SKM-1 (cell line): ENCODE measurements around the gene RAMP1.

Experiments used
- DNase-seq: peaks from one replicate; lab custom pipeline; 2025; ENCODE audit not compliant: unreplicated experiment; lab: John Stamatoyannopoulos, UW

Gene RAMP1

DNA sequence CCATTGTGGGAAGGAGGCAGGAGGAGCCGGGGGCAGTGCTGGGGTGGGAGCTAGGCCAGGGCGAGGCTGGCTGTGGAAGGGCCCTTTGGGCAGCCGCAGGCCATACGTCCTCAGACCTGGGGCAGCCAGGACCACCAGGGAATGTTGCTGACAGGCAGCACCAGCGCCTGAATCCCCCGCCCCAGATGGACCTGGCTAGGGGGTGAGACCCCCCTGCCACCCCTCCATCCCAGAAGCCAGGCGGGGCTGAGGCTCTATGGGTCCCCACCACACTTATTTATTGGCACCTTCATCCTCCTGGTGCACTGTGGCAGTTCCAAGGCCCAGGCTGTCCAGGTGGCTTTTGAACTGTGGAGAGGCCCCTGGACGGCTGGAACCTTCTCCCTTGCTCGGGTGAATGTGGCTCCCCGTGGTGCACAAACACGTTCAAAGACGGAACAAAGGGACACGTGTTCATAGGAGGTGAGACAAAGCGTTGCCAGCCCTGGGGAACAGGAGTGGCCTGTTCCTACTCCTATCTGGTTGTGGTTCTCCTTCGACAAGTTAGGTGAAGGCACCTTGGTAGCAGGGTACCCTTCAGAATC lies 35.1 kb downstream of the RAMP1 start:
- no peak for DNase-seq

DNA sequence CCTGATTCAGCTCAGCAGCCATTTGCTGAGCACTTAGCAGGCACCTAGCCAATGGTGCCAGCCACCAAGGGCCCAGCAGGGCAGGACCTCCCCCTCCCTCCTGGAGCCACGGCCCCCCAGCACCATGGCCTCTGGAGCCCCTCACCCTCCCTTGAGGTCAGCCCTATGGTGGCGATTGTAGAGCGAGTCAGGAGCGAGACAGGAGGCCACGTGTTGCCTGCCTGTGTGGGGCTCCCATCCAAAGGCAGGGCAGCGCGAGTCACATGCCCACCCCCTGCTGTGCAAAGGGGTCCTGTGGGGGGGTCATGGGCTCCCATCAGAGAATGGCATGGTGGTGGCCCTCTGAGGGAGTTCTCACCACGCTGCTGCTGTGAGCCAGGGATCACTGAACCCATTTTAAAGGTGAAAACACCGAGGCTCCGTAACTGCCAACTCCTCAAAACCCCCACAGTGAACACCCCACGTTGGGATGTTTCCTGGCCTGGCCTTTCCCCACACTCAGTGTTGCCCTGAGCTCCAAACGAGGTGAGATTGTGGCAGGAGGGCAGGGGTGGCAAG lies 35.6 kb downstream of the RAMP1 start:
- no peak for DNase-seq

DNA sequence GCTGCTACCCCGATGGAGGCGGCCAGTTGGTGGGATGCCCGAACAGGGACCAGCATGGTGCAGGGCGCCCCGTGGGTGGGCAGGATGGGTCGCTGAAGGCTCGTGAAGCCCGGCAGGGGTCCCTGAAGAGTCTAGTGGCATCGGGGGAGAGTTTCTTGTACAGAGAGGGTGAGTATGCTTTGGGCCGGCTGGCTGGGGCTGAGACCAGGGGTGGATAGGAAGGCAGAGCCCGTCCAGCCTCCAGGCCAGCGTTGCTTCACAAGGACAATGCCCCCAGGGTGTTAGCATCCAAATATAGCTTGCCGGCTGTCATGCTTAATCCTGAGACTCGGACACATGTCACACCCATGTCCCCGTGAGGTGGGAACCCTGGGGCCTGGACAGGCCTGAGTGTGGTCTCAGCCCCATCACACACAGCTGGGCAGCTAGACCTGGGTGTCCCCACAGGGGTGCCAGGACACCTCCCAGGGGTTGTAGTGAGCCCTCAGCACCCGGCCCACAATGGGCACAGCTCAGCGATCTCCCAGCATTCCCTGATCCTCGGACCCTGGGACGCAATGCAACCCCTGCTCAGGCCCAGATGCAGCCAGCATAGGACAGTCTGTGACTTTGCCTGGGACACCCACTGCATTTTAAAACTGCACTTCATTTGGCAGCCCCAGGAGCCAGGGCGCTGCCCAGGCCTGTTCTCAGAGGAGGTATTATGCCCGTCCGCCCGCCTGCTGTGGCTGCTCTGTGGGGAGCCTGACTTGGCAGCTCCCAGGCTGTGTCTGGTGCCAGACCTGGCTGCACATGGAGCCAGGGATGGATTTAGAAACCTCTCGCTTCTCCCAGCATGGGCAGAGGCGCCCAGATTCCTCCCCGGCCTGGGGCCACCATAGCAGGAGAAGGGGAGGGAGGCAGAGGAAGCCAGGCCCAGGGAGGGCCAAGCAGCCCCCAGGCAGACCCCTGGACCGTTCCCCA lies 36.4 kb downstream of the RAMP1 start:
- no peak for DNase-seq

DNA sequence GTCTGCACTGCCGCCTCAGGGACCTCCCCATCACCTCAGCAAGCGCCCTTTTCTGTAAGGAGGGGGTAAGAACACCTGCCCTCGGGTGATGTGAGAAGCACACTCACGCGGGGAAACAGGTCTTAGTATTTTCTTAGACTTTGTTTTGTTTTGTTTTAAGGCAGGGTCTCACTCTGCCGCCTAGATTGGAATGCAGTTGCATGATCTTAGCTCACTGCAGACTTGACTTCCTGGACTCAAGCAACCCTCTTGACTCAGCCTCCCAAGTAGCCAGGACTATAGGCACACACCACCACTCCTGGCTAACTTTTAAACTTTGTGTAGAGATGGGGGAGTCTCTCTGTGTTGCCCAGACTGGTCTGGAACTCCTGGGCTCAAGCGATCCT lies 37.1 kb downstream of the RAMP1 start:
- no peak for DNase-seq

DNA sequence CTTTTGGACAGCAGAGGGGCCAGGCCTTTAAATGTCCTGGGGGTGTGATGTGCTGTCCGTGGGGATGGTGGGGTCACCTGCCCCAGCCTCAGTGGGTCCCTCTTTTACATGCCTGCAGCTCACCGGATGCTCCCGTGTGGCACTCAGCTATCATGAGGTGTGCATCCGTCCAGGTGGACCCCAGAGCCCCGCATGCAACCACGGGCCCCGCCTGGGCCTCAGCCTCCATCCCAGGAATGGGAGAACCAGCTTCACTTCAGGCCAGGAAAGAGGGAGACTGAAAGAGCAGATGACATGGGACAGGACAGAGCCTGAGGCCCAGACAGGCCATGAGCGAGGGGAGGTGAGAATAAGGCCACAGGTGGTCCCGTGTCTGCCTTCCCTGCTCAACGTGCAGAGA lies 37.5 kb downstream of the RAMP1 start:
- no peak for DNase-seq

DNA sequence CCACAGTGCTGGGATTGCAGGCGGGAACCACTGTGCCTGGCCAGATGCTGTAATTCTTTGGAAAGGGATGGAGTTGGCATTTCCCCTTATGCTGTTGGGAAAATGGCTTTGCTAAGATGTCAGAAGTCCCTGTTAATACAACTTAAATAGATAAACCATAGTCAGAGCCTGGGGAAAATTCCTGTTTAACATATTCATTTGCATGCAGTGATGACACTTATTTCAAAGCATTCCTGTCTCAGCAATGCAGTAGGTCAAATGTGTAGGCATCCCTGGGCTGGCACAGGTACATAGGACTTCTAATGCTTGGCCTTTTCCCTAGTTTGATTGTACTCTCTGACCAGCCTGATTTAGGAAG lies 38.6 kb downstream of the RAMP1 start:
- DNase-seq: no peak

DNA sequence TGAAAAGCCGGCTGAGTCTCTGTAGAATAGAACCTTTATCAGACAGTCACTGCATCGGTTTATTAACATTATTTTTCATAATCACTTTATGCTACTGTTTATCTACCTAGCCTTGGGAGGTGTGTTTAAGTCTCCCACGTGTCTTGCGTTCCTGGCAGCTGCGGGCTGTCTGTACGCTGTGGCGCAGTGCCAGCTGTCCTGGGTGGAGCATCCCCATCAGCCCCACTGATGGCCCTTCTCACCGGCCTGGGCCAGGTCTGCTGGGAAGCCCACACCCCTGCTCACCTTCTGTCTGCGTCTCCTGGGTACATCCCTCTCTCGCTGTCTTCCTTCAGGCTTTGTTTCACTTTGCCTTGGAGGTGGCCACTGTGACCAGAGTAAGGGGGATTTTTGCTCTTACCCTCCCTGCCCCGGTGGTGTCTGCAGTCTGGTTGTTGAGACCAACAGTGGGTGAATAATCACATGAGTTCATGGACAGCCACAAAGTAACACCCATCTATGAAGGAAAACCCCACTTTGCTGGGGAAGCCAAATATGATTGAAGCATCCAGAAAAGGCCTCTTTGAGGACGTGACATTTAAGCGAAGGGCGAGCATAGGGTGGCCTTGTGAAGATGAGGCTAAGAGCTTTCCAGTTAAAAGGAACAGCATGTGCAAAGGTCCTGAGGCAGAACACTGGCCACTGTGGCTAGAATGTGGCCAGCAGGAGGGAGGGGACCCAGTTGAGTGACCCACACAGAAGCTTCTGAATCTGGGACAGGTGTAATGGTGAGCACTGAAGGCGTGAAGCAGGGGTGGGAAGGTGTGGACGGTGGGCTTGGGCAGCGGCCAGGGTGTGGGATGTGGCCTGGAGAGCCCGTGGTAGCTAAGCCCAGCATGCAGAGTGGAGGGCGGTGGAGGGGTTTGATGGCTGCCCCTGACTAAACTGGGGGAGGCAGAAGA lies 41.7 kb downstream of the RAMP1 start:
- no peak for DNase-seq

DNA sequence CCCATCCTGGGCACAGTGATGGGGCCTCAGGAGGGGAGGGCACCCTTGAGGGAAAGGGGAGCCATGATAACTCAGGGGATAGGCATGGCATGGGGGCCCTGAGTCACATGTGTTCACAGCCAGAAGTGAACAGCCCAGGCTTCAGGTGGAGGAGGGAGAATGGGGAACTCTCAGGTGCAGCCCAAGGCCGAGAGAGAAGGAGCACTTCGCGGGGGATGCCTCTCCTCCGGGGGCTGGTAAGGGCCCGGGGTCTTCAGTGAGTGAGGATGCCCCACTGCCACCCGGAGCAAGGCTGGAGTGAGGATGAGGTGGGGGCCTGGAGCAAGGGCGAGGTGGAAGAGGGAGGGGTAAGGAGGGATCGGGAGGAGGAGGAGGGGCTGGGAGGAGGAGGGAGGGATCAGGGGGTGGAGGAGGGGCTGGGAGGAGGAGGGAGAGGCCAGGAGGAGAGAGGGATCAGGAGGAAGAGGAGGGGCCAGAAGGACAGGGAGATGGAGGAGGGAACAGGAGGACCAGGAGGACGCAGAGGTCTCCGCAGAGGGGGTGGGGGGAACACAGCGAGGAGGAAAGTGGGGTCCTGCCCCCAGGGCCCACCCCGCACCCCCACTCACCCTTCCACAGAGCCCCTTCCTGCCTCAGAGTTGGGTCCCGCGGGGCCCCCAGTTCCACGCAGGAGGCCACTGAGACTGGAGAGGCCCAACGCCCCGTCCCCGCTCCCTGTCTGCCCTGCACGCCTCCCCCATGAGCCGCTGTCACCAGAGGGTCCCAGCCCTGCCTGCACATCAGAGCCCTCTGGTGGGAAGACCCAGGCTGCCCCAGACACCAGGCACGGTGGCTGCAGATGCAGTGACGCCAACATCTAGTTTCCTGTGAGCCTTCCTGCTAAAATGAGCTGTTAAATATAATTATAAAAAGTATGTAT lies 42.8 kb downstream of the RAMP1 start:
- no peak for DNase-seq

DNA sequence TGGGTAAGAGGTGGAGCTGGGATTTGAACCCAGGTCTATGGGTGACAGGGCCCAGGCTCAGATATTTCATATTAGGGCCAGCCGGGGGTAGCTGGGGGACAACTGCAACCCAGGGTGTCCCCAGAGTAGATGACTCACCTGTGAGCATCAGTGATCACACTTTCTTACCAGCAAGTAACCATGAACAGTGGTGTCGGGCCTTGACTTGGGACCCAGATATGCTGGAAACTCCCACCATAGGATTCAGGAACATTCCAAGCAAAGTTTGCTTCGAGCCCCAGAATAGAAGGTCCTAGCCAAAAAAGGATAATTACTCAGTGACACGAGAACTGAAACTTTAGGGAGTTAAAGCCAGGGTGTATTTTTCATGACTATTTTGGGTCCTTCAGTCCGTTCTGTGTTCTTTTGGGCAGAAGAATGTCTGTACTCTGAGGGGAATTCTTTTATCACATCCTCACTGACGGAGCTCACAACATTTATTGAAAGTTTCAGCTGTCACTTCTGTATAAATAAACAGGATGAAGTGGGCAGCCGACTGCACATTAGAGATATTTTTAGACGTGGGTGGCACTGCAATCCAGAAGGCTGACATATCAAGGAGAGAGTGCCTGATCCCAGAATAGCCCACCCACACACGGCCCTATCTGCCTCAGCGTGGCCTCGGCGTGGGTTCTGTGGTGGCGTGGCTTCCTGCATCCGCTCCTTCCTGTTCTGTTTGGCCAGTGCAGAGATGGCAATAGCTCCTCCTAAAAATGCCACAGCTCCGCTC lies 45.6 kb downstream of the RAMP1 start:
- no peak for DNase-seq

DNA sequence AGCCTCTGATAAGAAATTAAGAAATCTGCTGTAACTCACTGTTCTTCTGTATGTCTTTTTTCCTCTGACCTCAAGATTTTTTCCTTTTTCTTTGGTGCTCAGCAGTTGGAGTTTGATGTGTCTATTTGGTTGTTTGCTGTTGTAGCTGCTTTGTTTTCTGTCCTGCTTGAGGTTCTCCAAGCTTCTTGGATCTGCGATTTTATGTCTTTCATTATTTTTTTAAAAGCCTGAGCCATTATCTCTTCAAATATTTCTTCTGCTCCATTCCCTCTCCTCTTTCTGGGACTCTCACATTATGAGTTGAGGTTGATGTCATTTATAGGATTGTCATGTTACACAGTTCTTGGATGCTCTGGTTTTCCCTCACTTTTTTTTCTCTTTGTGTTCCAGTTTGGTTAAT lies 47.7 kb downstream of the RAMP1 start:
- DNase-seq: no peak

DNA sequence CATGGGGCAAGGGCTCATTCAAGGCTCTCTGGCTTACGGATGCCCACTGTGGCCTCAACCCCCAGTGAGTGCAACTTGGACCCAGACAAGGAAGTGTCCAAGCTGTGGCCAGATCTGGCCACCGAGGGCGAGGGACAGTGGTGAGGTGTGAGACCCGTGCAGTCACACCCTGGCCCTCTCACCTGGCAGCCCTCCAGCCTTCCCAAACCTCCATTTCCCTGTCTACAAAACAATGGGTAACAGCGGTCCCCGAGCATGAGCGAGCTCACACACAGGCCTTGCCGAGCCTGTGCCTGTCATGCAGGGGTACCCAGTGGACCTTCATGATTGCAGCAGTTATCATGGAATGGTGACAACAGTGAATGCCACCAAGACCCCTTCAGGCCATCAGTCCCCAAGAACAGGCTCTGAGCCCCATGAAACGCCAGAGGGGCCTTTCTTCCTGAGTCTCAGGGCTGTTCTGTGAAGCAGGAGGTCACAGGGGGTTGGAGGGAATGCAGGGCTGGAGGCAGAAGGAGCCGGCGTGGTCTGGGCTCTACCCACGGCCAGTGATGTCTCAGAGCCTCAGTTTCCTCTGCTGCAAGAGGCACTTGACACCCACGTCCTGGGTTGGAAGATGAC lies 49.8 kb downstream of the RAMP1 start:
- DNase-seq: no peak

DNA sequence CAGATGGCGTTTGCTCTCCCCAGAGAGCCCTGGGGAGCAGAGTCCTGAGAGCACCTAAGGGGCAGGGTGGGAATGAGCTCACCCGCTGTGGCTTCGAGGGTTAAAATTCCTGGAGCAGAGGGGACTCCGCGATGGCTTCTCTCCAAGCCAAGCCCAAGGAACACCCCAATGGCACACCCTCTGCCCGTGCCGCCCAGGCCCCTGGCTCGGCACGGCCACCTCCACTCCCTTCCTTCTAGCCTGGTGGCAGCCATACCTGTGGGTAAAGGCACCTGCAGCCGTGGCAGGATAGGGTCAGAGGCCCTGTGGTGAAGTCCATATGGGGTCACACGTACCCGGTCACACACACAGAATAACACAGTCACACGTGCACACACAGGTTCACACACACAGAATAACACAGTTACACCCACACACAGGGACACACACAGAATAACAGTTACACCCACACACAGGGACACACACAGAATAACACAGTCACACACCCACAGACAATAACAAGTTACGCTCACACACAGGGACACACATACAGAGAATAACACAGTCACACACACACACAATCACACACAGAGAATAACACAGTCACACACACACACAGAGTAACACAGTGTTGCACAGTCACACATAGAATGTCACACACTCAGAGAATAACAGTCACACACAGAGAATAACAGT lies 50.5 kb downstream of the RAMP1 start:
- DNase-seq: no peak

DNA sequence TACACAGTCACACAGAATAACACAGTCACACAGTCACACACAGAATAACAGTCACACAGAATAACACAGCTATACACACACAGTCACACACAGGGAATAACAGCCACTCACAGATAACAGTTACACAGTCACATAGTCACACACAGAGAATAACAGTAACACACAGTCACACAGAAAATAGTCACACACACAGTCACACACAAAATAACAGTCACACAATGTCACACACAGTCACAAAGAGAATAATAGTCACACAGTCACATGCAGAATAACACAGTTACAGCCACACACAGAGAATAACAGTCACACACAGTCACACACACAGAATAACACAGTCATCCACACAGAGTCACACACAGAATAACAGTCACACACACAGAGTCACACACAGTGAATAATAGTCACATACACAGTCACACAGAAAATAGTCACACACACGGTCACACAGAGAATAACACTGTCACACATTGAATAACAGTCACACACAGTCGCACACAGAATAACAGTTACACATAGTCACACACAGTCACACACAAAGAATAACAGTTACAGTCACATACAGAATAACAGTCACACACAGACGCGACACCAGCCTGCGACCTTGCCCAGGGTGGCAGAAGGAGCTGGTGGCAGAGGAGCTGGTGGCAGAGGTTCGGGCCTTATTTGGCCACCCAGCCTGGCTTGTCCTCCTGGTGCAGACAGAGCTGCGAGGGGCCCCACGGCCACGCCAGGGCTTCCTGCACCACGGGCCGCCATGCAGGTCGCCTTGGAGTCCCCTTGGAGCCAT lies 51.3 kb downstream of the RAMP1 start:
- DNase-seq: no peak

DNA sequence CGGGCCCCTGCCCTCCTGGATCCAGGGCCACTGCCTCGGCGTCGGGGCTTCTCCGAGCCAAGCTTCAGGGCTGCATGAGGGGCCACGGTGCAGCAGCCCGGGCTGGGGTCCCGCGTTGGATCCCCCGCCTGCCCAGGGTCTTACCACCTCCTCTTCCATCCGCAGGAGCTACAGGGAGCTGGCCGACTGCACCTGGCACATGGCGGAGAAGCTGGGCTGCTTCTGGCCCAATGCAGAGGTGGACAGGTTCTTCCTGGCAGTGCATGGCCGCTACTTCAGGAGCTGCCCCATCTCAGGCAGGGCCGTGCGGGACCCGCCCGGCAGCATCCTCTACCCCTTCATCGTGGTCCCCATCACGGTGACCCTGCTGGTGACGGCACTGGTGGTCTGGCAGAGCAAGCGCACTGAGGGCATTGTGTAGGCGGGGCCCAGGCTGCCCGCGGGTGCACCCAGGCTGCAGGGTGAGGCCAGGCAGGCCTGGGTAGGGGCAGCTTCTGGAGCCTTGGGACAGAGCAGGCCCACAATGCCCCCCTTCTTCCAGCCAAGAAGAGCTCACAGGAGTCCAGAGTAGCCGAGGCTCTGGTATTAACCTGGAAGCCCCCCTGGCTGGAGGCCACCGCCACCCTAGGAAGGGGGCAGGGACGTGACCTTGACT lies 52.1 kb downstream of the RAMP1 start:
- DNase-seq: no peak

DNA sequence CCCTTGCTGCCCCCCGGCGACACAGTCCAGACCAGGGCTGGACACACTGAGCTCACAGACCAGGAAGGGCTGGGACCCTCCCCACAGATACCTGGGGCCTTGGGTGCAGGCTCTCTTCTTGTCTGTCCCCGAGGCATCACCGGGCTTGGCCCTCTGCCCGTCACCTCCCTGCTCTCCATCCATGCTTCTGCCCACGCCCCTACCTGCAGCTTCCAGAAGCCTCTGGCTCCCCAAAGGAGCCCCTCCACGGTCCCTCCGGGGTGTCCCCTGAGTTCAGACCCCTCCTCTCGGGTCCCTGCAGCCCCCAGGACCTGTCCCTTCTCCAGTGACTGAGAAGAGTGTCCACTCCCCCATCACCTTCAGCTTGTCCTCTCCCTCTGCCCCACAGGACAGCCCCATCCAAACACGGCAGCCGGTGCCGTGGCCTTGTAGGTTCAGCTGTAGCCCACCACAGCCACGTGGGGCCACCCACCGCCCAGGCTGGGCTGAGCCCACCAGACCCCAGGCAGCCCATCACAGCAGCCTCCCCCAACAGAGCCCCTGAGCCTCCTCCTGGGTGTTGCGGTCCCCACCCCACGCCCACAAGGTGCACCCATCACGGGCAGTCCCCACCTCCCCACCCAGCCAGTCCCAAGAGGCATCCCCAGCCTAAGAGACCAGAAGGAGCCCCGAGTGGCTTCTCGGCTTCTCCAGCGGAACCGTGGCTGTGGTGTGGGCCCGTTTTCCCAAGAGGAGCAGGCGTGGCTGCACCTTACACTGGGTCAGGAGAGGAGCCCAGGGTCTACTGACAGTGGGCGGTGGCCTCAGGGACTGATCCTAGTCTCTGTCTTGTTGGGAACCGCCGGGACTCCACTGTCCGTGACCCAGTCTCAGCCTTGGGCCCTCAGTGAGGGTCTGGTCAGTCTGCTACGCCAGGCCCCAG lies 53.1 kb downstream of the RAMP1 start:
- DNase-seq: no peak
